ENCODE results near the gene USP11. TPM values are rescaled to one million over a fixed set of nuclear protein-coding genes. Genes with fewer than 3 reads are reported as not detected.
A peak's percentile ranks its signal among the peaks of the same experiment; 100 is the strongest.

Gene USP11
- total RNA-seq, 1 experiment from 2014 or later = 153 TPM

GRCh38 chrX:47210661-47211425 is 22.0 kb upstream of the USP11 start:
- Histone ChIP-seq H3K4me1 (ENCODE audit: insufficient read depth, low read length) (no peaks in the 10 kb centered on the region), H3K23me2 (ENCODE audit: insufficient read length, low read depth, low read length, poor library complexity, severe bottlenecking) (no peaks in the 10 kb centered on the region), H3K27ac (ENCODE audit: insufficient read length, low read depth, low read length) (no peak overlapping the region), H3K14ac (ENCODE audit: insufficient read depth, low read length) (no peak overlapping the region), H3K56ac (ENCODE audit: insufficient read length, low read depth, low read length) (no peak overlapping the region), H2BK15ac (ENCODE audit: low read depth, low read length) (no peak overlapping the region), H4K5ac (ENCODE audit: insufficient read length, low read depth, low read length) (no peak overlapping the region), H2AFZ (ENCODE audit: low read length) (no peak overlapping the region), H4K8ac (replicated peaks; ENCODE audit: insufficient read length, low read depth, low read length) (no peak overlapping the region), H2BK20ac (ENCODE audit: low read depth, low read length, poor library complexity, severe bottlenecking) (no peak overlapping the region), H3K4me2 (ENCODE audit: insufficient read depth, insufficient read length, low read length) (no peak overlapping the region), H3K23ac (ENCODE audit: insufficient read length, low read depth, low read length) (no peak overlapping the region), H2BK5ac (ENCODE audit: insufficient read length, low read length) (no peak overlapping the region), H3T11ph (ENCODE audit: low read length) (no peak overlapping the region), H3K79me1 (ENCODE audit: insufficient read depth, low read depth, low read length, poor library complexity, severe bottlenecking) (no peaks in the 10 kb centered on the region), H4K91ac (ENCODE audit: insufficient read length, low read depth, low read length) (no peak overlapping the region), H3K9ac (ENCODE audit: extremely low read depth, insufficient read length, low read length) (no peak overlapping the region), H3K4ac (ENCODE audit: low read depth, low read length) (no peak overlapping the region), H3K9me3 (ENCODE audit: control insufficient read depth, low read depth, low read length) (no peaks in the 10 kb centered on the region), H2AK5ac (ENCODE audit: insufficient read length, low read length) (no peak overlapping the region), H2BK12ac (ENCODE audit: insufficient read length, low read depth, low read length) (no peak overlapping the region), H3K79me2 (ENCODE audit: insufficient read depth, low read length) (no peaks in the 10 kb centered on the region), H2BK120ac (ENCODE audit: low read depth, low read length, poor library complexity, severe bottlenecking) (no peak overlapping the region), H4K20me1 (ENCODE audit: control insufficient read depth, insufficient read depth, insufficient read length) (no peaks in the 10 kb centered on the region), H3K18ac (ENCODE audit: insufficient read length, low read depth, low read length) (no peak overlapping the region), H3K27me3 (ENCODE audit: insufficient read depth, low read length) (no peaks in the 10 kb centered on the region)
- Mint-ChIP-seq H3K27me3 (ENCODE audit: low read depth) (no peaks in the 10 kb centered on the region), H3K4me1 (peaks cover under 1 to 1% of the 10 kb centered on the region in 2 experiments; a peak in 3 of 4 replicates), H3K36me3 (ENCODE audit: insufficient read depth in 1 of 3, low read depth in 3 of 3) (peaks cover 77 to 100% (median 100%) of the 10 kb centered on the region in 3 experiments), H3K4me3 (no peak overlapping the region), H3K27ac (peak overlapping the region in 1 of 3 experiments; percentile 29; a peak in 2 of 7 replicates), H3K9me3 (no peaks in the 10 kb centered on the region; a peak in 1 of 5 replicates)
- WGBS (ENCODE audit: extremely low coverage, insufficient read length, low lambda C conversion rate) = no CpG with 5 or more reads among the region's 15 CpGs
- no peak for DNase-seq
- TF ChIP-seq CTCF (conservative IDR thresholded peaks at IDR 0.05) = no peak
